HepG2 (cell line): ENCODE data around the gene DOCK9. TPM values are rescaled to one million over a fixed set of nuclear protein-coding genes. Genes with fewer than 3 reads are reported as not detected.
A peak's percentile ranks its signal among the peaks of the same experiment; 100 is the strongest.

ENCODE experiments used
- ATAC-seq: fragments of 200-7000 bp; cut with Tn5 transposase; 3 replicates; pipeline ENCODE4 v1.9.1; 2020; ENCODE audit warnings: mild to moderate bottlenecking, moderate library complexity
- BruUV-seq: library from RNA; stranded (reverse); fragments of 400-500 nt; replicated peaks from 2 replicates; lab custom pipeline; 2021; lab: Mats Ljungman, UMichigan
- CTCF ChIA-PET: fragments of 300-600 bp; formaldehyde crosslinking; extraction: SDS; loops from one replicate; lab custom pipeline; 2021; ENCODE audit warnings: low total read pairs, inconsistent platforms, low intra/inter-chr PET ratio; lab: Yijun Ruan, JAX
- POLR2A ChIA-PET: fragments of 350-600 bp; sonication (Branson Sonifier 250); formaldehyde crosslinking; loops from one replicate; lab custom pipeline; 2020; ENCODE audit warnings: antibody characterized with exemption, inconsistent platforms; lab: Yijun Ruan, JAX
- DNase-seq: peaks from one replicate; pipeline ENCODE4 v3.0.0-alpha.2; 2015; ENCODE audit warnings: low spot score
- FAIRE-seq: peaks from 3 replicates; lab custom pipeline; 2011; peaks lifted over from hg19 to GRCh38; lab: Jason Lieb, UNC
- H2AFZ ChIP-seq: one replicate; pipeline ENCODE4 v1.6.1; 2011; ENCODE audit warnings: low read length, inconsistent platforms
- H3K27ac ChIP-seq: fragments of 300-600 bp; 3 replicates; pipeline ENCODE4 v1.8.0; 2011; ENCODE audit warnings: mixed run types, mild to moderate bottlenecking, mixed read lengths, low read length, inconsistent platforms; ENCODE audit not compliant: insufficient read depth; ENCODE audit errors: extremely low read length
- H3K27me3 ChIP-seq, 2 experiments: fragments of 200-600 bp in 1 of 2; 2 replicates in 1 of 2; 3 replicates in 1 of 2; pipeline versions ENCODE4 v1.6.0 to v1.8.0; 2011; ENCODE audit warnings: low read length in 2 of 2, mild to moderate bottlenecking in 2 of 2, moderate library complexity in 2 of 2, inconsistent platforms in 1 of 2; ENCODE audit not compliant: insufficient read depth in 2 of 2, control insufficient read depth in 1 of 2
- H3K36me3 ChIP-seq, 2 experiments: fragments of 200-600 bp in 1 of 2; replicated peaks in 1 of 2; 2 replicates in 1 of 2; 3 replicates in 1 of 2; pipeline versions ENCODE4 v1.5.1 to v1.8.0; 2011; ENCODE audit warnings: low read length in 2 of 2, inconsistent platforms in 1 of 2; ENCODE audit not compliant: insufficient read depth in 2 of 2, control insufficient read depth in 1 of 2
- H3K4me1 ChIP-seq: 2 replicates; pipeline ENCODE4 v1.5.1; 2012; ENCODE audit warnings: low read length, inconsistent platforms; ENCODE audit not compliant: insufficient read depth
- H3K4me2 ChIP-seq: 2 replicates; pipeline ENCODE4 v1.6.0; 2011; ENCODE audit warnings: low read depth, low read length, inconsistent platforms
- H3K4me3 ChIP-seq, 3 experiments: fragments of 200-600 bp in 1 of 3; sonication (generic), shearing (Covaris generic) in 1 of 3; replicated peaks in 1 of 3; 2 replicates each; pipeline ENCODE4 v1.5.1; 2011 to 2016; ENCODE audit warnings: low read length in 3 of 3, inconsistent platforms in 2 of 3, low read depth in 2 of 3, mild to moderate bottlenecking in 2 of 3, control low read depth in 1 of 3, mixed read lengths in 1 of 3; ENCODE audit not compliant: insufficient read depth in 1 of 3
- H3K79me2 ChIP-seq: one replicate; pipeline ENCODE4 v1.6.1; 2011; ENCODE audit warnings: low read length, inconsistent platforms; ENCODE audit not compliant: insufficient read depth
- H3K9ac ChIP-seq: 2 replicates; pipeline ENCODE4 v1.6.0; 2011; ENCODE audit warnings: mild to moderate bottlenecking, low read depth, low read length, inconsistent platforms; ENCODE audit not compliant: insufficient read depth
- H3K9me3 ChIP-seq: 2 replicates; pipeline ENCODE4 v1.5.1; 2012; ENCODE audit warnings: mild to moderate bottlenecking, low read length
- H4K20me1 ChIP-seq: 2 replicates; pipeline ENCODE4 v1.6.0; 2011; ENCODE audit warnings: inconsistent platforms, mild to moderate bottlenecking, low read length, moderate library complexity; ENCODE audit not compliant: insufficient read depth
- CHD2 ChIP-seq: IDR thresholded peaks from 2 replicates; pipeline ENCODE4 v1.6.1; 2011; ENCODE audit warnings: low read depth, low read length, improper control_type of control experiment
- DNMT1 ChIP-seq: sonication (generic); formaldehyde crosslinking; IDR thresholded peaks from 2 replicates; pipeline ENCODE4 v1.5.1; 2020; ENCODE audit warnings: mild to moderate bottlenecking, missing genetic modification reagents
- HCFC1 ChIP-seq: fragments of 150-350 bp; IDR thresholded peaks from 2 replicates; pipeline ENCODE4 v1.6.1; 2014; ENCODE audit warnings: low read depth, low read length
- NR2F6 ChIP-seq, 2 experiments: IDR thresholded peaks; 2 replicates each; pipeline ENCODE4 v1.6.1; 2016; ENCODE audit warnings: antibody characterized with exemption in 1 of 2, mild to moderate bottlenecking in 1 of 2
- RXRB ChIP-seq: IDR thresholded peaks from 2 replicates; pipeline ENCODE4 v1.6.1; 2016; ENCODE audit warnings: borderline replicate concordance, missing genetic modification reagents, missing compliant biosample characterization
- TBL1XR1 ChIP-seq: fragments of 150-350 bp; IDR thresholded peaks from 2 replicates; pipeline ENCODE4 v1.6.1; 2014; ENCODE audit warnings: borderline replicate concordance, low read length; ENCODE audit not compliant: partially characterized antibody
- YEATS2 ChIP-seq: sonication (generic); formaldehyde crosslinking; IDR thresholded peaks from 2 replicates; pipeline ENCODE4 v1.4.0; 2020; ENCODE audit warnings: missing genetic modification reagents, borderline replicate concordance
- ZNF20 ChIP-seq: sonication (generic); formaldehyde crosslinking; IDR thresholded peaks from 2 replicates; pipeline ENCODE4 v1.4.0; 2020; ENCODE audit warnings: mild to moderate bottlenecking, moderate library complexity, missing genetic modification reagents
- ZNF282 ChIP-seq: fragments of 450-650 bp; IDR thresholded peaks from 2 replicates; pipeline ENCODE4 v1.6.1; 2018; ENCODE audit not compliant: partially characterized antibody
- ZNF713 ChIP-seq: sonication (generic); formaldehyde crosslinking; IDR thresholded peaks from 2 replicates; pipeline ENCODE4 v1.4.0; 2020; ENCODE audit warnings: mild to moderate bottlenecking, missing genetic modification reagents
- WGBS: methylation state at CpG from one replicate; pipeline ENCODE4 v1.1.6; 2017; ENCODE audit warnings: low lambda C conversion rate; 5-methylcytosine and 5-hydroxymethylcytosine counted together
- in situ Hi-C: cut with HindIII; loops from 2 replicates; pipeline ENCODE4 v1.10.0; 2017; ENCODE audit warnings: low pct_unique_long_range_greater_than_20kb; ENCODE audit not compliant: extremely low pct_ligation_motif_present
- intact Hi-C: fragments of 100-400 bp; cut with micrococcal nuclease; formaldehyde crosslinking; loops from one replicate; pipeline ENCODE4 v1.10.0; 2022; ENCODE audit not compliant: unreplicated experiment
- polyA plus RNA-seq, 8 experiments: library from polyadenylated mRNA; depleted of rRNA in 3 of 8; stranded (reverse) in 7 of 8; unstranded in 1 of 8; fragments of >200 nt; fragmentation: Illumina TruSeq in 4 of 8; extraction: Trizol in 4 of 8; gene quantifications; 2 replicates each; pipeline versions ENCODE4 v1.2.1 to v1.2.3, GENCODE V29; 2011 to 2016; ENCODE audit warnings: low read depth in 4 of 8, missing spikeins in 1 of 8, mixed read lengths in 1 of 8; ENCODE audit not compliant: insufficient read depth in 1 of 8
- total RNA-seq, 5 experiments: library from RNA; depleted of rRNA; stranded (reverse); fragments of >200 nt; fragmentation: Illumina TruSeq; extraction: Trizol; gene quantifications; 2 replicates each; pipeline ENCODE4 v1.2.3, GENCODE V29; 2016; ENCODE audit warnings: low read depth in 1 of 5
- TF ChIP-seq, protein P1 (sequence below): IDR thresholded peaks from 2 replicates; pipeline ENCODE4 v1.6.1; 2016; ENCODE audit warnings: low read depth, borderline replicate concordance
- TF ChIP-seq, protein P2 (sequence below): sonication (generic); formaldehyde crosslinking; IDR thresholded peaks from 2 replicates; pipeline ENCODE4 v1.4.0; 2020; ENCODE audit warnings: missing genetic modification reagents, borderline replicate concordance

DOCK9 gene
- total and polyA plus RNA-seq, 2 of the 13 experiments (the other 11 are each of a cell fraction or from before 2014, with no cell fraction given), result 0.44 to 0.97 TPM

DNA sequence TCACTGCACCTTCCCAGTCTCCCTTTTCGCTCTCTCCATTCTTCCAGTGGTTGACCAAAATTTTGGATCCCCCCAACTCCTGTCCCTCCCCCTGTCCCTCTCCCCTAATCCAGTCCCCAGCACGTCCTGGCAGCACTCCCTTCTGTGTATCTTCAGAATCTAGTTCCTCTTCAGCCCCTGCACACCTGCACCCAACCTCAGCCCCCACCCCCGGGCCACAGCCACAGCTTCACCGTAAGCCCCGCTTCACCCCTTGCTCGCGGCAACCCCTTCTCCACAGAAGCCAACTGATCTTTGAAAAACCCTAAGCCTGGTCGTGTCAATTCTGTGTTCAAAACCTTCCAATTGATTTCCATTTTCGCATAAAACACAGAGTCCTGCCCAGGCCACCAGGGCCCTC, 189.9 kb downstream of the DOCK9 start:
- H2AFZ ChIP-seq, result no peak overlapping the region
- H3K4me3 ChIP-seq, result no peak overlapping the region
- H3K36me3 ChIP-seq, result no peaks in the 10 kb centered on the region
- intact Hi-C loops, result no loop called here
- POLR2A ChIA-PET, result no interaction called here
- no peak for FAIRE-seq
- 49% methylated on average over 9 of the region's 9 CpGs for WGBS
- no peaks in the 10 kb centered on the region for H4K20me1 ChIP-seq
- no peaks in the 10 kb centered on the region for H3K79me2 ChIP-seq
- H3K4me1 ChIP-seq, result no peaks in the 10 kb centered on the region
- in situ Hi-C loops, result no loop called here
- H3K27ac ChIP-seq, result no peak overlapping the region
- TF ChIP-seq, protein P1, sequence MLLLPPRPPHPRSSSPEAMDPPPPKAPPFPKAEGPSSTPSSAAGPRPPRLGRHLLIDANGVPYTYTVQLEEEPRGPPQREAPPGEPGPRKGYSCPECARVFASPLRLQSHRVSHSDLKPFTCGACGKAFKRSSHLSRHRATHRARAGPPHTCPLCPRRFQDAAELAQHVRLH, result no peak
- no peak for TF ChIP-seq HCFC1
- no peak for TF ChIP-seq RXRB (CRISPR knock-in tag)
- no peak for TF ChIP-seq ZNF282
- TF ChIP-seq TBL1XR1, result no peak
- no peak for TF ChIP-seq YEATS2
- no peak for TF ChIP-seq ZNF20
- TF ChIP-seq DNMT1 (CRISPR knock-in tag), result no peak
- no peak for TF ChIP-seq ZNF713
- no peak for TF ChIP-seq NR2F6 (IDR thresholded peaks at IDR 0.05)
- no peak for TF ChIP-seq NR2F6 (CRISPR knock-in tag; IDR thresholded peaks at IDR 0.05)
- no peak overlapping the region for H3K4me2 ChIP-seq
- no peak overlapping the region for H3K9ac ChIP-seq
- no peak for ATAC-seq
- no peak for DNase-seq
- BruUV-seq, result no TSS peak
- H3K27me3 ChIP-seq, result peaks cover 0 to 19% of the 10 kb centered on the region in 2 experiments; a peak in 3 of 5 replicates
- H3K9me3 ChIP-seq, result no peaks in the 10 kb centered on the region
- CTCF ChIA-PET, result no interaction called here

DNA sequence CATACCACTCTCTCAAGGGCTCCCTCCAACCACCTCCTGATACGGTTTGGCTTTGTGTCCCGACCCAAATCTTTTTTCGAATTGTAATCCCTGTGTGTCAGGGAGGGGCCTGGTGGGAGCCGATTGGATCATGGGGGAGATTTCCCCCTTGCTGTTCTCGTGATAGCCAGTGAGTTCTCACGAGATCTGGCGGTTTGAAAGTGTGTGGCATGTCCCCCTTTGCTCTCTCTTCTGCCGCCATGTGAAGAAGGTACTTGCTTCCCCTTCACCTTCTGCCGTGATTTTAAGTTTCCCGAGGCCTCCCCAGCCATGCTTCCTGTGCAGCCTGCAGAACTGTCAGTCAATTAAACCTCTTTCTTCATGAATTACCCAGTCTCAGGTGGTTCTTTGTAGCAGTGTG, 190.7 kb downstream of the DOCK9 start:
- POLR2A ChIA-PET, result no interaction called here
- Histone ChIP-seq H3K9me3 (no peaks in the 10 kb centered on the region), H3K27me3 (peaks cover 0 to 19% of the 10 kb centered on the region in 2 experiments; a peak in 3 of 5 replicates), H3K4me3 (no peak overlapping the region), H3K79me2 (no peaks in the 10 kb centered on the region), H3K4me2 (no peak overlapping the region), H3K36me3 (no peaks in the 10 kb centered on the region), H2AFZ (no peak overlapping the region), H3K27ac (no peak overlapping the region), H3K9ac (no peak overlapping the region), H4K20me1 (no peaks in the 10 kb centered on the region), H3K4me1 (no peaks in the 10 kb centered on the region)
- FAIRE-seq, result no peak
- TF ChIP-seq, protein P2, sequence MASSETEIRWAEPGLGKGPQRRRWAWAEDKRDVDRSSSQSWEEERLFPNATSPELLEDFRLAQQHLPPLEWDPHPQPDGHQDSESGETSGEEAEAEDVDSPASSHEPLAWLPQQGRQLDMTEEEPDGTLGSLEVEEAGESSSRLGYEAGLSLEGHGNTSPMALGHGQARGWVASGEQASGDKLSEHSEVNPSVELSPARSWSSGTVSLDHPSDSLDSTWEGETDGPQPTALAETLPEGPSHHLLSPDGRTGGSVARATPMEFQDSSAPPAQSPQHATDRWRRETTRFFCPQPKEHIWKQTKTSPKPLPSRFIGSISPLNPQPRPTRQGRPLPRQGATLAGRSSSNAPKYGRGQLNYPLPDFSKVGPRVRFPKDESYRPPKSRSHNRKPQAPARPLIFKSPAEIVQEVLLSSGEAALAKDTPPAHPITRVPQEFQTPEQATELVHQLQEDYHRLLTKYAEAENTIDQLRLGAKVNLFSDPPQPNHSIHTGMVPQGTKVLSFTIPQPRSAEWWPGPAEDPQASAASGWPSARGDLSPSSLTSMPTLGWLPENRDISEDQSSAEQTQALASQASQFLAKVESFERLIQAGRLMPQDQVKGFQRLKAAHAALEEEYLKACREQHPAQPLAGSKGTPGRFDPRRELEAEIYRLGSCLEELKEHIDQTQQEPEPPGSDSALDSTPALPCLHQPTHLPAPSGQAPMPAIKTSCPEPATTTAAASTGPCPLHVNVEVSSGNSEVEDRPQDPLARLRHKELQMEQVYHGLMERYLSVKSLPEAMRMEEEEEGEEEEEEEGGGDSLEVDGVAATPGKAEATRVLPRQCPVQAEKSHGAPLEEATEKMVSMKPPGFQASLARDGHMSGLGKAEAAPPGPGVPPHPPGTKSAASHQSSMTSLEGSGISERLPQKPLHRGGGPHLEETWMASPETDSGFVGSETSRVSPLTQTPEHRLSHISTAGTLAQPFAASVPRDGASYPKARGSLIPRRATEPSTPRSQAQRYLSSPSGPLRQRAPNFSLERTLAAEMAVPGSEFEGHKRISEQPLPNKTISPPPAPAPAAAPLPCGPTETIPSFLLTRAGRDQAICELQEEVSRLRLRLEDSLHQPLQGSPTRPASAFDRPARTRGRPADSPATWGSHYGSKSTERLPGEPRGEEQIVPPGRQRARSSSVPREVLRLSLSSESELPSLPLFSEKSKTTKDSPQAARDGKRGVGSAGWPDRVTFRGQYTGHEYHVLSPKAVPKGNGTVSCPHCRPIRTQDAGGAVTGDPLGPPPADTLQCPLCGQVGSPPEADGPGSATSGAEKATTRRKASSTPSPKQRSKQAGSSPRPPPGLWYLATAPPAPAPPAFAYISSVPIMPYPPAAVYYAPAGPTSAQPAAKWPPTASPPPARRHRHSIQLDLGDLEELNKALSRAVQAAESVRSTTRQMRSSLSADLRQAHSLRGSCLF, result no peak
- TF ChIP-seq CHD2, result 0 out of 2 replicates have a peak, but pooled peaks have one; percentile 47
- DNase-seq, result no peak
- CTCF ChIA-PET, result no interaction called here
- no peak for ATAC-seq
- 51% methylated on average over 10 of the region's 10 CpGs for whole genome bisulfite sequencing
- BruUV-seq, result no TSS peak
- in situ Hi-C loops (no loop called here), intact Hi-C loops (no loop called here)
